ES-I3 (cell line): ENCODE measurements around the gene FADS2.

Experiments used
- H3K36me3 ChIP-seq: 2 replicates; pipeline ENCODE4 v1.6.1; 2013; ENCODE audit warnings: mild to moderate bottlenecking, low read length, control low read depth, moderate library complexity; ENCODE audit not compliant: insufficient read depth
- H3K4me1 ChIP-seq: 2 replicates; pipeline ENCODE4 v1.6.1; 2013; ENCODE audit warnings: mild to moderate bottlenecking, control low read depth, low read length; ENCODE audit not compliant: insufficient read depth
- H3K9ac ChIP-seq: 2 replicates; pipeline ENCODE4 v1.6.1; 2013; ENCODE audit warnings: low read depth, mild to moderate bottlenecking, low read length, moderate library complexity
- H3K9me3 ChIP-seq: 2 replicates; pipeline ENCODE4 v1.6.1; 2013; ENCODE audit warnings: mild to moderate bottlenecking, low read length, moderate library complexity; ENCODE audit not compliant: control insufficient read depth, insufficient read depth

Gene FADS2

DNA sequence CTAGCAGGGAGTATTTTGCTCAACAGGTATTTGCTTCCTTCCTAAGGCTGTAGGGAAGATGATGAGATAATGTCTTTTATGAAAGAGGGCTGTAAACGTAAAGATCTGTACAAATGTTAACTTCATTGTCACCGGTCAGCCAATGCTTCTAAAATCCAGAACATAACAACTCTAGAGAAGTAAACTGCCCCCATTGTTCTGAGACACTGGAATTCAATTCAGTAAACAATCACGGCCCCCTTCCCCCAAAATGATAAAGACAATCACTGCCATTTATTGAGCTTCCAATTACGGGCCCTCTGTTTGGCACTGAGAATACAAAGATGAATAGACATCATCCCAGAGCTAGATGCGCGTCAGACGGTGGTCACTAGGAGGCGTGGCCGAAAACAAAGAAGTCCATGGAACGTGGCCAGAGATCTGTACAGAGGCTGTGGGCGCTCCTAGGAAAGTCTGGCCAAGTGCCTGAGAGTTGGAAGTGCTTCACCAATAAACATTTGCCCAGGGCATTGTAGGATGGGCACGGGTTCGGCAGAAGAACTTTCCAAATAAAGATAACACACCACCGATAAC, 36.3 kb upstream of the FADS2 start:
- Histone ChIP-seq H3K4me1 (no peaks in the 10 kb centered on the region), H3K9ac (peak overlapping the region; percentile 83), H3K9me3 (no peaks in the 10 kb centered on the region), H3K36me3 (peaks cover 10% of the 10 kb centered on the region)

DNA sequence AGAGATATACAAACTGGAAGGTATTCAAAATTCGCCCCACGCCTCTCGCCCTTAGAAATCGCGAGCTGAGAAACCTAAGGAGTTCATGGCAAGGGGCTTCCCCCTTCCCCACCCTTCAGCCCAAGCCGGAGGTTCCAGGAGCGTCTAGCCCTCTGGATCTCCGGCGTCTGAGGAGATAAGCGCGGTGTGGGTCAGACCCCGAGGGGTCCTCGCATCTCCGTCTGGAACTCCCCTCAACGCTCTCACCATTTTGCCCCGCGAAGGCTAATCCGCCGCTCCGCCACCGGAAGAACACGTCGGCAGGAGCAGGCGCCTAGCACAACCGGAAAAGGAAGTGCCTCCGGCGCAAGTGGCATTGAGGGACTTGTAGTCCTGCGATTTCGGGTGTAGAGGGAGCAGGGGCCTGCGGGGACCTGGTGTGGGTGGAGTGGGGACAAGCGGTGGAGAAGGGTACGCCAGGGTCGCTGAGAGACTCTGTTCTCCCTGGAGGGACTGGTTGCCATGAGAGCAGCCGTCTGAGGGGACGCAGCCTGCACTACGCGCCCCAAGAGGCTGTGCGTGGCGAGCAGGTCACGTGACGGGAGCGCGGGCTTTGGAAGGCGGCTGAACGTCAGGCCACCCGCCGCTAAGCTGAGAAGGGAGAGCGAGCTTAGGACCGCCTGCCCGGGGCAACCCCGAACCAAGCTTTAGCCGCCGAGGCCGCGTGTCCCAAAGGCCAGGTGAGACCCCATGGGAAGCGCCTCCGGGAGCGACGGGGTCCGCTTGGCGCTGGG, 35.6 kb upstream of the FADS2 start, which contains the start of the genes FEN1 and TMEM258:
TSS of gene FEN1 (plus strand) at position 602 of the 773 bp plus-strand sequence. CDS start 2,451 bp downstream, outside the sequence.
TSS of gene TMEM258 (minus strand) at position 290 of the 773 bp plus-strand sequence. CDS start at position 249, 41 bp downstream.
- Histone ChIP-seq H3K36me3 (peaks cover 10% of the 10 kb centered on the region), H3K9ac (peak within 1 kb of the TSS; percentile 83), H3K9me3 (no peaks in the 10 kb centered on the region), H3K4me1 (0 out of 2 replicates have a peak, but pooled peaks cover 2% of the 10 kb centered on the region)

DNA sequence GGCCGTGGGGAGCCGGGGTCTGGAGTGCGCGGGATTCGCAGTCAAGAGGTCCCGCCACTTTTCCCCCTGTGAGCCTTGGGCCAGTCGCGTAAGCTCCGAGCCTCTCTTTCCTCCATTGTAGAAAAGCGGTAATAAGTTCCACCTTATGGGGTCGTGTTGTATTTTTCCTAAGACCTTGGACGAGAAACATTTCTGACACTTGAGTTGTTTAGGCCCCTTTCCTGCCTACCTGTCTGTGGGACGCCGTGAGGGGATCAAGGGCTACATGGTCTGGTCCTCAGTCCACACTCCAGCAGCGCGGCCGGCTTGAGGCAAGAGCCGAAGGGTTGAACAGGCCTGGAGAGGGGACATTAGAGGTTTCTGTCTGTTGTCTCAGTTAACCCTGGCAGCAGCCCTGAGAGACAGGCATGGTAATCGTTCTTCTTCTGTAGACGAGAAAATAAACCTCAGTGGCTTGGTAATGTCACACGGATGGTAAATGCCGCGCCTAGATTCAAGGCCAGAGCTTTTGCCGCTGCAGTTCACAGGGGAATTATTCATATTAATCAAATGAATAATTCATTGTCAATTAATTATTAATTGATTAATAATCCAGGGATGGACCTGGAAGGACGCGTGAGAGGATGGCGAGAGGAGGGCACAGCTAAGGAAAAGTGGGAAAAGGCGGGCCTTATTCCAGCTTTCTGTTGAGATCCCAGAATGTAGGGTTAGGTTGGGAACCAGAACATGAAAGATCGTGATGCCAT, 34.8 kb upstream of the FADS2 start:
- H3K4me1 ChIP-seq, result 0 out of 2 replicates have a peak, but pooled peaks cover 4% of the 10 kb centered on the region
- no peaks in the 10 kb centered on the region for H3K9me3 ChIP-seq
- H3K36me3 ChIP-seq, result peaks cover 10% of the 10 kb centered on the region
- peak overlapping the region; percentile 83 for H3K9ac ChIP-seq

DNA sequence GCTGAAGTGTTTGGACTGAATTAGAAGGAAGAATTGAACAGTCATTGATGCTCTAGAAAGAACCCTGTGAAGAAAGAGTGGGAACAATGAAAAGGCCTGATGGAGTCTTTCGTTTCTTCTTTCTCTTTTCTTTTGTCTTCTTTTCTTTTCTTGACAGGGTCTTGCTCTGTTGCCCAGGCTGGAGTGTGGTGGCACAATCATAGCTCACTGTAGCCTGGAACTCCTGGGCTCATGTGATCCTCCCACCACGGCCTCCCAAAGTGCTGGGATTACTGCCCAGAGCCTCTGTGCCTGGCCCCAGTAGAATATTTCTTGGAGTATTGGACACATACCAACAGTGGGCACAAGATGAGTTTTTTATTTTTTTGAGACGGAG, 34.3 kb upstream of the FADS2 start:
- Histone ChIP-seq H3K9ac (peak overlapping the region; percentile 83; the same call in 1 of the 2 replicates), H3K4me1 (0 out of 2 replicates have a peak, but pooled peaks cover 4% of the 10 kb centered on the region), H3K9me3 (no peaks in the 10 kb centered on the region), H3K36me3 (peaks cover 10% of the 10 kb centered on the region)

DNA sequence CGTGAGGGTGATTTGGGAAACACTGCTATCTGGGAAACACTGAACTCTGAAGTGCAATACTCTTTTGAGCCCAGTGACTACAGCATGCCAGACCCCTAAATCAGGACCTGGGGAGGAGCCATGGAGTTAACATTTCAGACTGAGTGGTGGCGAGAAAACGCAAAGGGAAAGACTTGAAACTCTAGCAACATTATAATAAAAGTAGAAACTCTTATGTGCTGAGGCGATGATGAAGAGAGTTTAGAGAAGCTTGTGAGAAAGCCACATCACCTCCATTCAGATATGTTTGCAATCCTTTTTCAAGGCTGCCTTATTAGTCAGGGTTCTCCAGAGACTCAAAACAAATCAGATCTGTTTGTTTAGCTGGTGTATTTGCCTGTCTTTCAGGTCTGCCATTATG, 33.5 kb upstream of the FADS2 start:
- H3K4me1 ChIP-seq, result 0 out of 2 replicates have a peak, but pooled peaks cover 4% of the 10 kb centered on the region
- H3K9ac ChIP-seq, result no peak overlapping the region
- H3K9me3 ChIP-seq, result no peaks in the 10 kb centered on the region
- H3K36me3 ChIP-seq, result peaks cover 15% of the 10 kb centered on the region

DNA sequence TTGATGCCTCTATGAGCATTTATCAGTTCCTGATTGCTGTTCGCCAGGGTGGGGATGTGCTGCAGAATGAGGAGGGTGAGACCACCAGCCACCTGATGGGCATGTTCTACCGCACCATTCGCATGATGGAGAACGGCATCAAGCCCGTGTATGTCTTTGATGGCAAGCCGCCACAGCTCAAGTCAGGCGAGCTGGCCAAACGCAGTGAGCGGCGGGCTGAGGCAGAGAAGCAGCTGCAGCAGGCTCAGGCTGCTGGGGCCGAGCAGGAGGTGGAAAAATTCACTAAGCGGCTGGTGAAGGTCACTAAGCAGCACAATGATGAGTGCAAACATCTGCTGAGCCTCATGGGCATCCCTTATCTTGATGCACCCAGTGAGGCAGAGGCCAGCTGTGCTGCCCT, 32.6 kb upstream of the FADS2 start:
- Histone ChIP-seq H3K4me1 (0 out of 2 replicates have a peak, but pooled peaks cover 4% of the 10 kb centered on the region), H3K36me3 (peaks cover 13% of the 10 kb centered on the region; the same call in 1 of the 2 replicates), H3K9me3 (no peaks in the 10 kb centered on the region), H3K9ac (no peak overlapping the region)

DNA sequence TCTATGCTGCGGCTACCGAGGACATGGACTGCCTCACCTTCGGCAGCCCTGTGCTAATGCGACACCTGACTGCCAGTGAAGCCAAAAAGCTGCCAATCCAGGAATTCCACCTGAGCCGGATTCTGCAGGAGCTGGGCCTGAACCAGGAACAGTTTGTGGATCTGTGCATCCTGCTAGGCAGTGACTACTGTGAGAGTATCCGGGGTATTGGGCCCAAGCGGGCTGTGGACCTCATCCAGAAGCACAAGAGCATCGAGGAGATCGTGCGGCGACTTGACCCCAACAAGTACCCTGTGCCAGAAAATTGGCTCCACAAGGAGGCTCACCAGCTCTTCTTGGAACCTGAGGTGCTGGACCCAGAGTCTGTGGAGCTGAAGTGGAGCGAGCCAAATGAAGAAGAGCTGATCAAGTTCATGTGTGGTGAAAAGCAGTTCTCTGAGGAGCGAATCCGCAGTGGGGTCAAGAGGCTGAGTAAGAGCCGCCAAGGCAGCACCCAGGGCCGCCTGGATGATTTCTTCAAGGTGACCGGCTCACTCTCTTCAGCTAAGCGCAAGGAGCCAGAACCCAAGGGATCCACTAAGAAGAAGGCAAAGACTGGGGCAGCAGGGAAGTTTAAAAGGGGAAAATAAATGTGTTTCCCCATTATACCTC, 32.1 kb upstream of the FADS2 start:
- peaks cover 14% of the 10 kb centered on the region; the same call in 1 of the 2 replicates for H3K36me3 ChIP-seq
- 0 out of 2 replicates have a peak, but pooled peaks cover 4% of the 10 kb centered on the region for H3K4me1 ChIP-seq
- H3K9ac ChIP-seq, result no peak overlapping the region
- no peaks in the 10 kb centered on the region for H3K9me3 ChIP-seq

DNA sequence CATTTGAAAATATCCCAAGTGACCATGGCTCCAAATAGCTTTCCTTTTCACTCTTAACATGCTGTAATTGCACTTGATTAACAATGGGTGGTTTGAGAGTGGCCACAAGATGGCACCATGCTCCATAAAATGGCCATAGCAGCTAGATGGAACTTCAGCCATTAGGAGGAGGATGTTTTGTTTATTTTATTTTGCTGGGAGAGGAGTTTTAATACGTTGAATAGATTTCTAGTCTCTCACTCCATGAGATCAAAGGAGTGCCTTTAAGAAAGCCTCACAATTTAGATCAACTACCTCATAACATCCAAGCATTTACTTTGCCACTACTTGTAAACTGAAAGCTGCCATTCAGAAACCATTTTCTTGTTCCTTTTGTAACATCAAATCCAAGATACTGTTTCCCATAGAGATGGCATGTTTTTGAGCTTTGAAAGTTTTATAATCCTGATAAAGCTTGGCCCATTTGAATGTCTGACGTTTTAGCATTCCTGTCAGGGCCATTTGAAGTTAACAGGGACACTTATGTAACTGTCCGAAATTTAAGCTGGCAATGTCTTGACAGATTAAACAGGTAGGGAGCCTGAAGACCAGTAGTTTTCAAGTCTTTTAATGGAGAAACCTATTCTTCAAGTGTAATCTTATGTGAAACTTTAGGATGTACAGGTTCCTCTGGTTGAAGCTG, 30.7 kb upstream of the FADS2 start:
- Histone ChIP-seq H3K36me3 (peaks cover 14% of the 10 kb centered on the region; the same call in 1 of the 2 replicates), H3K9ac (no peak overlapping the region), H3K4me1 (0 out of 2 replicates have a peak, but pooled peaks cover 4% of the 10 kb centered on the region), H3K9me3 (no peaks in the 10 kb centered on the region)

DNA sequence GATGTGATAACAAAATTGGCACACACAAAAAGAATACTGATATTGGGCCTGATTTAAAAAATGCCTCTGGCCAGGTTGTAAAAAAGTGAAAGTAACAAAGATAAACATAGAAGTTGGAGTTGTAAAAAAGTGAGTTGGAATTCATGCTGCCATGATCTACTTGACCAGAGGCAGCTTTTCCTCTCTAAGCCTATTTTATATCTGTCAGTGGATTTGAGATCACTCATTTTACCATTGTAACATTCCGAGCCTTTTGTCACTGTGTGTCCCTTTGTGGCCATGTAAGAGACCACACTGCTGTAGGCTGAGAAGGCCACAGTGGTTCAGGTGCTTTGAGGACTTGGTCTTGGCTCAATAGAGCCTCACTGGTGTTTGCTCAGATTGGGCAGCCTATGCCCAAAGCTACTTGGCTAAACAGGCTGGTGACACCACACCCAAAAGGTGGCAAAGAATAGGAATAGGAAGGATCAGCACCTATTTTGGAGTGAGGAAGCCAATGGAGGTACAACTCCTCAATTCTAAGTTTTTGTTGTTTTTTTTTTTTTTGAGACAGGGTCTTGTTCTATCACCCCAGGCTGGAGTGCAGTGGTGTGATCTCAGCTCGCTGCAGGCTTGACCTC, 28.3 kb upstream of the FADS2 start:
- Histone ChIP-seq H3K4me1 (0 out of 2 replicates have a peak, but pooled peaks cover 4% of the 10 kb centered on the region), H3K9ac (no peak overlapping the region), H3K36me3 (peaks cover 21% of the 10 kb centered on the region; the same call in 1 of the 2 replicates)

DNA sequence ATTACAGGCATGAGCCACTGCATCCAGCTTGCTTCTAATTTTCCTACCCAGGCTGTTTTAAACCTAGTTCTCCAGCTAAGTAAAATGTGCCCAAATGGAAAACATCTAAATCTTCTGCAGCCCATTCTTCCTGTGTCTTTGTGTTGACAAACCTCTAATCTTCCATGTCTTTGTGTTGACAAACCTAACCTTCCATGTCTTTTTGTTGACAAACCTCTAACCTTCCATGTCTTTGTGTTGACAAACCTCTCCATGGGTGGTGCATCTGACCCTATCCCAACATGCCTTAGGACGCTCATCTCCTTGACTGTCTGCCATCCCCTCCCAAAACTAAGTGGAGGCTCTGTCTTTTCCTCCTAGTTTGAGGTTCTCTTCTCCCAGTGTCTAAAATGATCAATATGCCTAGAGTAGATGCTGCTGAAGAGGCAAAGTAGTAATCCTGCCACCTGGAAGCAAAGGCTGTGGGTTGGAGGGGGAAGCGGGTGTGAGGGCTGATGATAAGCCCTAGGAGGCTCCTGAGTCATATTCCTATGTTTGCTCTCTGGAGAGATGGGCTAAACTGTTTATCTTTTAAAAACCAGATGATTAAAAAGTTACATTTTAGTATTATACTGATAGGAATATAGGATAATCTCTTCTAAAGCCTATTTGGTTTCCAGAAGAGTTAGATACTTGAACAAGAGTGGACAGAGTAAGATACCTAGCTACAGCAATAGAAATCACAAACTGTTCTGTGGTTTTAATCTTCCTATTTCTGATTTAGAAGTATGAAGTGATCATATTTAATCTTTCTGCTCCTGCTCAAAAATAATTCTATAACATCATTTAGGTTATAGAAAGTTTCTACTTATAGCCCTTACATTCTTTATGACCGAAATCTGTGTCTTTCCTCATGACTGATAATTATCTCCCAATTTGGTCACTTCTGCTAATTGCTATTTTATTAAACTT, 27.5 kb upstream of the FADS2 start:
- H3K9me3 ChIP-seq, result no peaks in the 10 kb centered on the region
- no peak overlapping the region for H3K9ac ChIP-seq
- peaks cover 21% of the 10 kb centered on the region; the same call in 1 of the 2 replicates for H3K36me3 ChIP-seq
- 0 out of 2 replicates have a peak, but pooled peaks cover 4% of the 10 kb centered on the region for H3K4me1 ChIP-seq

More for the DNA sequence above, 28.3 kb upstream of the FADS2 start:
- H3K9me3 ChIP-seq, result no peaks in the 10 kb centered on the region

DNA sequence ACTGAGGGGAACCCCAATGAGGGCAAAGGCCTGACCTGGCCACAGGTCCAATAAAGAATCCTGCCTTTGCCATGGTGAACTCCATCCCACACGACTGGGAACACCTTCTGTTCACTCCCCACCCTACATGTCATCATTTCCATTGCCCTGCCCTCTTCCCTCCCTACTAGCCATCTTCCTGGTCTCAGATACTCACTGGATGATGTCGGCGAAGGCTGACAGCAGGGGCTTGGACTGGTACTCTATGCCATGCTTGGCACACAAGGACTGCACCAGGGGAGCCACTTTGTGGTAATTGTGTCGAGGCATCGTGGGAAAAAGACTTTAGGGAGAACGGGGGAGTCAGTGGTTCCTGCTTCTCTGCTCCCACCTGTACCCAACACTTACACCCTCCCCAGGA, 25.5 kb upstream of the FADS2 start:
- peaks cover 22% of the 10 kb centered on the region; the same call in 1 of the 2 replicates for H3K36me3 ChIP-seq
- H3K4me1 ChIP-seq, result 0 out of 2 replicates have a peak, but pooled peaks cover under 1% of the 10 kb centered on the region
- H3K9ac ChIP-seq, result no peak overlapping the region
- H3K9me3 ChIP-seq, result no peaks in the 10 kb centered on the region
